ENCODE results near the gene SIGLEC9. TPM values are rescaled to one million over a fixed set of nuclear protein-coding genes. Genes with fewer than 3 reads are reported as not detected.

Gene SIGLEC9
- total RNA-seq, 4 donors from 2014 or later, result 0.51 to 2.6 (median 1.7) TPM

GRCh38 chr19:51143486-51143885 is 18.8 kb downstream of the SIGLEC9 start:
- intact Hi-C loops (cut with DNase I; ENCODE audit: low total_unique reads), result no loop called here
- H3K27ac ChIP-seq, result no peak overlapping the region
- H3K4me3 ChIP-seq, result no peak overlapping the region
- no peaks in the 10 kb centered on the region for H3K27me3 ChIP-seq
- no peak for DNase-seq
- no peaks in the 10 kb centered on the region for H3K9me3 ChIP-seq
- no peaks in the 10 kb centered on the region for H3K4me1 ChIP-seq
- H3K36me3 ChIP-seq, result no peaks in the 10 kb centered on the region
- TF ChIP-seq POLR2A (IDR thresholded peaks at IDR 0.05), result no peak
- no peak for TF ChIP-seq CTCF (IDR thresholded peaks at IDR 0.05)

DNA sequence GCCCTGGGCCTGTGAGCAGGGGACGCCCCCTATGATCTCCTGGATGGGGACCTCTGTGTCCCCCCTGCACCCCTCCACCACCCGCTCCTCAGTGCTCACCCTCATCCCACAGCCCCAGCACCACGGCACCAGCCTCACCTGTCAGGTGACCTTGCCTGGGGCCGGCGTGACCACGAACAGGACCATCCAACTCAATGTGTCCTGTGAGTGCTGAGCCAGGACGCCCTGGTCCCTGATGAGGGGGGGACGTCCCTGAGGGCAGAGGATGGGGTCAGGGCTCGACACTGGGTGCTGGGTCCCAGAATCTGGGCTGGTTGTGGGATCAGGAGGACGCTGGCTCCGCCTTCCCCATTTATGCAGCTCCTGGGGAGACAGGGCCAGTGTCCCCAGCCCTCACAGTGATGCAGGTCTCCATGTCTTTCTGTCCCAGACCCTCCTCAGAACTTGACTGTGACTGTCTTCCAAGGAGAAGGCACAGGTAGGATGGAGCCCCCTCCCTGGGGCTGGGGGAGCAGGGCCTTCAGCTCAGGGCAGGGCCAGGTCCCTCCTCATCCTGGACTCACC is 19.9 kb downstream of the SIGLEC9 start:
- intact Hi-C loops (cut with DNase I; ENCODE audit: low total_unique reads), result no loop called here
- Histone ChIP-seq H3K4me1 (no peaks in the 10 kb centered on the region), H3K4me3 (no peak overlapping the region), H3K36me3 (no peaks in the 10 kb centered on the region), H3K27me3 (no peaks in the 10 kb centered on the region), H3K9me3 (no peaks in the 10 kb centered on the region), H3K27ac (no peak overlapping the region)
- TF ChIP-seq POLR2A (IDR thresholded peaks at IDR 0.05) (no peak), CTCF (IDR thresholded peaks at IDR 0.05) (no peak)
- no peak for DNase-seq

DNA sequence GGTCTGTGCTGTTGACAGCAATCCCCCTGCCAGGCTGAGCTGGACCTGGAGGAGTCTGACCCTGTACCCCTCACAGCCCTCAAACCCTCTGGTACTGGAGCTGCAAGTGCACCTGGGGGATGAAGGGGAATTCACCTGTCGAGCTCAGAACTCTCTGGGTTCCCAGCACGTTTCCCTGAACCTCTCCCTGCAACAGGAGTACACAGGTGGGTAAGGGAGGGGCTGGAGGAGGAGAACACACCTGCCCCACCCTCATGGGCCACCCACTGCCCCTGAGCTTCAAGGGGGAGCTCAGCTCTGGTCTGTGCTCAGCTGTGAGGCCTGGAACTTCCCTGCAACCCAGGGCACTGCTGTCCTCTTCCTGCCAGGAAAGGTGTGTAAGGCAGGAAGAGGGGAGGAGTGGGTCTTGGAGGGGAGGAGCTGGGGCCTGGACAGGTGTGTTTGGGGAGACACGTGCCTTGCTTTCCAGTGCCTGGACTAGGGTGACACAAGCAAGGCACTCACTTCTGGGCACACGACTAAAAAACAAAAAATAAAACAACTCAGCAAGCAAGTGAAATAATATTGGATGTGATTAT is 21.3 kb downstream of the SIGLEC9 start:
- no peaks in the 10 kb centered on the region for H3K9me3 ChIP-seq
- intact Hi-C loops (cut with DNase I; ENCODE audit: low total_unique reads), result no loop called here
- no peak overlapping the region for H3K4me3 ChIP-seq
- no peaks in the 10 kb centered on the region for H3K4me1 ChIP-seq
- H3K36me3 ChIP-seq, result no peaks in the 10 kb centered on the region
- no peak for TF ChIP-seq POLR2A (IDR thresholded peaks at IDR 0.05)
- no peak for TF ChIP-seq CTCF (IDR thresholded peaks at IDR 0.05)
- no peak overlapping the region for H3K27ac ChIP-seq
- no peak for DNase-seq
- no peaks in the 10 kb centered on the region for H3K27me3 ChIP-seq

DNA sequence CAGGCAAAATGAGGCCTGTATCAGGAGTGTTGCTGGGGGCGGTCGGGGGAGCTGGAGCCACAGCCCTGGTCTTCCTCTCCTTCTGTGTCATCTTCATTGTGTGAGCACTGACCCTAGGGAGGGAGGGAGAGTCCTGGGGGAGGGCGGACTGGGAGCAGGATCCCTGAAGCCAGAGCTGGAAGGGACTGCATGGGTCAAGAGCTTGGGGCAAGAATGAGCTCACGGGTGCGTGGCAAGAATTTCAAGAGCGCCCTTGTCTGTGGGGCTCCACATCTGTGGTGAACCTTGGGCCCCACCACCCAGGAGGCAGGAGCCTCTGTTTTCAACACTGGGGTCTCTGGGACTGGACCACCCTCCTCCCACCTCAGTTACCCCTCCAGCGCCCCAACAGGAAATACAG is 22.0 kb downstream of the SIGLEC9 start:
- no peak for TF ChIP-seq CTCF (IDR thresholded peaks at IDR 0.05)
- no peak for DNase-seq
- H3K4me3 ChIP-seq, result no peak overlapping the region
- H3K4me1 ChIP-seq, result no peaks in the 10 kb centered on the region
- no peaks in the 10 kb centered on the region for H3K36me3 ChIP-seq
- H3K9me3 ChIP-seq, result no peaks in the 10 kb centered on the region
- no peak overlapping the region for H3K27ac ChIP-seq
- no peaks in the 10 kb centered on the region for H3K27me3 ChIP-seq
- intact Hi-C loops (cut with DNase I; ENCODE audit: low total_unique reads), result no loop called here

- intact Hi-C loops (cut with DNase I; ENCODE audit: low total_unique reads), result no loop called here
- H3K4me1 ChIP-seq, result no peaks in the 10 kb centered on the region
These were observed 23.0 kb downstream of the SIGLEC9 start for GRCh38 chr19:51147663-51148062.

More at GRCh38 chr19:51147663-51148062, 23.0 kb downstream of the SIGLEC9 start:
- TF ChIP-seq POLR2A (IDR thresholded peaks at IDR 0.05), result no peak
- no peak for TF ChIP-seq CTCF (IDR thresholded peaks at IDR 0.05)
- Histone ChIP-seq H3K9me3 (no peaks in the 10 kb centered on the region), H3K27me3 (no peaks in the 10 kb centered on the region), H3K4me3 (no peak overlapping the region), H3K36me3 (no peaks in the 10 kb centered on the region), H3K27ac (no peak overlapping the region)
- no peak for DNase-seq
